ENCODE data around the gene MCM5.

GRCh38 chr22:35354068-35354467 is 45.9 kb upstream of the MCM5 start:
- TF ChIP-seq, protein P1, sequence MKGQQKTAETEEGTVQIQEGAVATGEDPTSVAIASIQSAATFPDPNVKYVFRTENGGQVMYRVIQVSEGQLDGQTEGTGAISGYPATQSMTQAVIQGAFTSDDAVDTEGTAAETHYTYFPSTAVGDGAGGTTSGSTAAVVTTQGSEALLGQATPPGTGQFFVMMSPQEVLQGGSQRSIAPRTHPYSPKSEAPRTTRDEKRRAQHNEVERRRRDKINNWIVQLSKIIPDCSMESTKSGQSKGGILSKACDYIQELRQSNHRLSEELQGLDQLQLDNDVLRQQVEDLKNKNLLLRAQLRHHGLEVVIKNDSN (IDR thresholded peaks at IDR 0.05): no peak
- TF ChIP-seq, protein P2, sequence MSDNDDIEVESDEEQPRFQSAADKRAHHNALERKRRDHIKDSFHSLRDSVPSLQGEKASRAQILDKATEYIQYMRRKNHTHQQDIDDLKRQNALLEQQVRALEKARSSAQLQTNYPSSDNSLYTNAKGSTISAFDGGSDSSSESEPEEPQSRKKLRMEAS (IDR thresholded peaks at IDR 0.05): no peak
- TF ChIP-seq, protein P3, sequence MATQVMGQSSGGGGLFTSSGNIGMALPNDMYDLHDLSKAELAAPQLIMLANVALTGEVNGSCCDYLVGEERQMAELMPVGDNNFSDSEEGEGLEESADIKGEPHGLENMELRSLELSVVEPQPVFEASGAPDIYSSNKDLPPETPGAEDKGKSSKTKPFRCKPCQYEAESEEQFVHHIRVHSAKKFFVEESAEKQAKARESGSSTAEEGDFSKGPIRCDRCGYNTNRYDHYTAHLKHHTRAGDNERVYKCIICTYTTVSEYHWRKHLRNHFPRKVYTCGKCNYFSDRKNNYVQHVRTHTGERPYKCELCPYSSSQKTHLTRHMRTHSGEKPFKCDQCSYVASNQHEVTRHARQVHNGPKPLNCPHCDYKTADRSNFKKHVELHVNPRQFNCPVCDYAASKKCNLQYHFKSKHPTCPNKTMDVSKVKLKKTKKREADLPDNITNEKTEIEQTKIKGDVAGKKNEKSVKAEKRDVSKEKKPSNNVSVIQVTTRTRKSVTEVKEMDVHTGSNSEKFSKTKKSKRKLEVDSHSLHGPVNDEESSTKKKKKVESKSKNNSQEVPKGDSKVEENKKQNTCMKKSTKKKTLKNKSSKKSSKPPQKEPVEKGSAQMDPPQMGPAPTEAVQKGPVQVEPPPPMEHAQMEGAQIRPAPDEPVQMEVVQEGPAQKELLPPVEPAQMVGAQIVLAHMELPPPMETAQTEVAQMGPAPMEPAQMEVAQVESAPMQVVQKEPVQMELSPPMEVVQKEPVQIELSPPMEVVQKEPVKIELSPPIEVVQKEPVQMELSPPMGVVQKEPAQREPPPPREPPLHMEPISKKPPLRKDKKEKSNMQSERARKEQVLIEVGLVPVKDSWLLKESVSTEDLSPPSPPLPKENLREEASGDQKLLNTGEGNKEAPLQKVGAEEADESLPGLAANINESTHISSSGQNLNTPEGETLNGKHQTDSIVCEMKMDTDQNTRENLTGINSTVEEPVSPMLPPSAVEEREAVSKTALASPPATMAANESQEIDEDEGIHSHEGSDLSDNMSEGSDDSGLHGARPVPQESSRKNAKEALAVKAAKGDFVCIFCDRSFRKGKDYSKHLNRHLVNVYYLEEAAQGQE (IDR thresholded peaks at IDR 0.05; ENCODE audit: low read depth): no peak
- TF ChIP-seq FOXM1 (IDR thresholded peaks at IDR 0.05; ENCODE audit: borderline replicate concordance, low read depth): no peak
- TF ChIP-seq ZBTB7A (IDR thresholded peaks at IDR 0.05; ENCODE audit: low read depth): no peak
- TF ChIP-seq RAD21 (IDR thresholded peaks at IDR 0.05; ENCODE audit: low read depth): no peak

Measured in Ishikawa (cell line).